GM18951 (cell line): Measurements from ENCODE around the gene GRAP2.

ENCODE experiments used
- POLR2A ChIP-seq: IDR thresholded peaks from 4 replicates; pipeline ENCODE4 v1.6.1; 2011; ENCODE audit warnings: mild to moderate bottlenecking; ENCODE audit not compliant: insufficient read length, insufficient read depth; ENCODE audit errors: extremely low read depth
- in situ Hi-C: fragments of 300-500 bp; cut with MboI; formaldehyde crosslinking; loops from one replicate; pipeline ENCODE4 v1.12.0; 2022; ENCODE audit warnings: low sequenced_read_pairs, mixed read lengths, inconsistent platforms; ENCODE audit not compliant: unreplicated experiment

The GRAP2 gene

DNA sequence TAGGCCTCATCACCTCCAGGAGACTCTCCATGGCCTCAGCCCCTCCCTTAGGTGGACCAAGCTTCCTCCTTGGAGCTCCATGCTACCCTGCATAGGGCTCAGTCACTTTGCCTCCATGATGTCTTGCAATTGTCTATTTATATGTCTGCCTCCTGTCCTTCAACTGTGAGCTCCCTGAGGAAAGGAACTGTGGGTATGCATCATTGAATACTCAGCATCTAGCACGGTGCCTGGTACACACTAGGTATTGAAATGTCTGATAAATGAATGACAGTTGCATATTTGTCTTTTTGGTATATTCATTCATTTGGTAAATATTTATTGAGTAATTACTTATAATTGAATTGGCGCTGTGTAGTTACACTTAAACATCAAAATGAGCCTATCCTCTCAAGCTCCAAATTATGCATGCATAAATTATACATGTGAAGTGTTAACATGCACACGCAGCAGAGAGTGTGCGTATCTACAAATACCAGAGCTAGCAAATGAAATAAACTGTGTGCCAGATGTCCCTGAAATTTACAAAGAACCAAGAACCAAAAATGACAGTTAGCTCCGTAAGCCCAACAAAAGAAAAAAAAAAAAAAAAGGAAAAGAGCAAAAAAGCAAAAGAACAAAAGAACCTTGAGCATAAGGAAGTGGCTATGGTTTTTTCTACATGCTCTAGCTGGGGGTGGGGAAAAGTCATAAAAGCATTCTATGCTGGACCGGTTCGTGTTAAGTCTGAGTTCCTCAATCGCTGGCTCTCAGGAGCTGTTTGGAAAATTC lies 25.2 kb downstream of the GRAP2 start:
- no peak for TF ChIP-seq POLR2A
- in situ Hi-C loops, result no loop called here

DNA sequence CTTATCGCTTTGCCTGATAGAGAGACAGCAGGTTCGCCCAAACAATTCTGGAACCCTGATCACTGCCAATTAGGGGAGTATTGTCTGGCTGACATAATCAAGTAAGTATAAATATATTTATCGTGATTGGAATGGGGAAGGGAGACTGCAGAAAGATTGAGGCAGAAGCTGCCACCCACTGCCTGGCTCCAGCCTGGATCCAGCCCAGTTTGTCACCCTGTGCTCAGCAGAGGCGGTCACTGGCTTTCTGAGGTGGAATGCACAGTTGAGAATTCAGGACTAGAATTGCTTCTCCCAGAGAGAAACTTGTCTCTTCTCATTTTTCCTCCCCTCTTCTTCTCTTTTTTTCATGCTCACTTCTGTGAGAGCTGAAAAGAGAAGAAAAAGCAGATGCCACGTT lies 25.9 kb downstream of the GRAP2 start:
- in situ Hi-C loops, result no loop called here
- TF ChIP-seq POLR2A, result no peak

DNA sequence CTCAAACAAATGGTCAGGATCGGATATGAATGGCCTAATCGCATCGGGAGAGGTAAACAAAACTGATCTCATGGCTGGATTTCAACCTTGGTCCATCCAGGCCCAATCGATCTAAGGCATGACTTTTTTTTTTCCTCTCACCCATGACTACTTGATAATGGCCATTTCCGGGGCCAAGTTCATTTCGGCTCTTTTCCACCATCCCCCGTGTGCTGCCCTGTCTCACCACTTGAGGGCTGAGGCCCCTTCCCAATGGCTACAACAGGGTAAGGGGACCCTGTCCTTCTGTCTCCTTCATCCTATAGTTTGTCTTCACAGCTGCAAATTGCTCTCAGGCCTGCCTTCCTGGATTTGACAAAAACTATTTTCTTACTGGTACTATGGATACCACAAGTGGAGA lies 26.7 kb downstream of the GRAP2 start:
- in situ Hi-C loops, result no loop called here
- TF ChIP-seq POLR2A, result no peak

DNA sequence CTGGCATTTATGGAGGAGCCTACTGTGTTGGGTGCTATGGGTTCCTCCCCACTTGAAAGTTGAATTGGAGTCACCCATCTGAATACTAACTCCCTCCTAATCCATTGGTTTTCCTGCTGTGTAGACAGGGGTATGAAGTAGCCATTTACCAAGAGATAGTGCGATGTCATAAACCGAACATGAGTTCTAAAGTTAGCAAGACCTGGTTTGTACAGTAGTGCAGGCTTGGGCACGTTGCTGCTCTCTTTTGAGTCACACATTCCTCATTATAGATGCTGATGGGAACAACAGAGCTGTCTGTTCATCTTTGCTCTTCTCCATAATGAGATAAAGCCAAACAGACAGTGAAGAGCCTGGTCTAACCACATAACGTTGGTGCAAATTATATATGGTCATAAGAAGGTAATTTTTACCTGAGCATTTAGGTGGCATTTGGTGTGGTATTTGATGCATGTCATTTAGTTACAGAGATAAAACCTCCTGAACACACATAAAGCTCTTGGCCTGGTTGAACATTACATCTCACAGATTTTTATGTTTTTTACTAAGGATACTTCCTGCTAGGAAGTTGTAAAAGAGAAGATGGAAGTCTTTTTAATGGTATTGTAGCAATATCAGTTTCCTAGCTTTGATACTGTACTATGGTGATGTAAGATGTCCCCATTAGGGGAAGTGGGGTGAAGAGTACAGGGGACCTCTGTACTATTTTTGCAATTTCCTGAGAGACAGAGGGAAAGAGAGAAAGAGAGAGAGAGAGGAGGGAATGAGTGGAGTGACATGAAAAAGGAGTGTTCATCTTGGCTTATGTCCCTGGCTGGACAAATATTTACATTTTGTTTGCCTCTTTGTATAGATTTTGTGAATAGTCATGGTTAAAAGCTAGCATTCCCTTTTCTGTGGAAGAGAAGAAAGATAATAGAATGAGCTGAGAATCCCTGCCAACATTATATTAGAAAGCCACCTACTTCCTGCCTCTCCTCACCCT lies 27.9 kb downstream of the GRAP2 start:
- in situ Hi-C loops, result no loop called here
- TF ChIP-seq POLR2A, result no peak

DNA sequence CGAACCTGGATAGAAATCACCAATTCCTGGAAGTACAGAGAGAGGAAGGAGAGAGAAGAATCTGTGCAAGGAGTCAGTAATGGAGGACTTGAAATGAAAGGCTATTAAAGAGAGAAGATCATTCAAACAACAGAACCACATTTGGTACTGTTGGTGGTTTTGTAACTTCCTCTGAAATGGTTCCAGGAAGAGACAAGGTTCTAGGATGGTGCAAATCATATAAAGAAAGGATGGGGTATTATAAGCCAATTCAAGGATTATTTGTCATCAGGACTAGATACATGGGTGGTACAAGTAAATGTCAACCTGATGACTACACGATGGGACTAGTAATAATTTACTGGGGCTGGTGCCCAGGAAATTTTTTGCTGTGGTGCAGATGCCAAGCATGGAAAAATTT lies 30.4 kb downstream of the GRAP2 start:
- in situ Hi-C loops, result no loop called here
- no peak for TF ChIP-seq POLR2A

DNA sequence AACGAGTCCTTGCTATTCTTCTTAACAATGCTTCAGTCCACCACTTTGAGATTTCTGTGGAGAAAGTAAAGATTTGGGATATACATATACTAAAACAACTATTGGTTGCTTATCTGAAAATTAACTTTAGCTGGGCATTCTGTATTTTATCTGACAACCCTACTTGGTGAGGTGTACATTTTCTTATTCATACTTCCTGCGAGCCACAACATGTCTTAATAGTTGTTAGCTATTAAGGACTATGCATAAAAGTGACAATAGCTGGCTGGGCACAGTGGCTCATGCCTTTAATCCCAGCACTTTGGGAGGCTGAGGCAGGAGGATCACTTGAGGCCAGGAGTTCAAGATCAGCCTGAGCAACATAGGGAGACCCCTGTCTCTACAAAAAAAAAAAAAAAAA lies 31.3 kb downstream of the GRAP2 start:
- no peak for TF ChIP-seq POLR2A
- in situ Hi-C loops, result no loop called here

DNA sequence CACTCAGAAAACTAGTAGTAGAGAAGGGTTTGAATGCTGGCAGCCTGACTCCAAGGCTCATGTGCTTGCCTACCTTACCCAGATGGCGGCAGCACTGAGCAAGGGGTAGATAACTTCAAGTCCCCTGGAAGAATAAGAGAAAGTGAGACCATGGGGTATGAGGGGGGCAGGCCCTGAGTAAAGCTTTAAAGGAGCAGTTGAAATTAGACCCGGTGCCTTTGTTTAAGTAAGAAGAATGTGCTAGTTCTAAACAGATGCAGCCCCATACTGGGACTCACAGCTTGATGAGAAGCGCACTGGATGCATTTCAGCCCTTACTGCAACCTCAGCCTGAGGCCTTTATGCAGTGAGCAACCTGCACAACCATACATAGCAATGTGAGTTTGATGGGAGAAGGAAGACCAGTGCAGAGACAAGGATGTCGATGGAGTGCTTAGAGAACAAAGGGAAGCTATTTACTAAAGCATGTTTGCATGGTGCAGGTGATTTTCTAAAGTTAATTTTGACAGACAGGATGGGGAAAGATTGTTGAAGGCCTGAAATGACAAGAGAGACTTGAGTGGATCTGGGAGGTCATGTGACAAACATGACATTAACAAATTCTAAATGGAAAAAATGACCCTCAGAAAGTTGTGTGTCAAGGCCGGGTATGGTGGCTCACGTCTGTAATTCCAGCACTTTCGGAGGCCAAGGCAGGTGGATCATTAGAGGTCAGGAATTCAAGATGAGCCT lies 32.2 kb downstream of the GRAP2 start:
- TF ChIP-seq POLR2A, result no peak
- in situ Hi-C loops, result no loop called here

DNA sequence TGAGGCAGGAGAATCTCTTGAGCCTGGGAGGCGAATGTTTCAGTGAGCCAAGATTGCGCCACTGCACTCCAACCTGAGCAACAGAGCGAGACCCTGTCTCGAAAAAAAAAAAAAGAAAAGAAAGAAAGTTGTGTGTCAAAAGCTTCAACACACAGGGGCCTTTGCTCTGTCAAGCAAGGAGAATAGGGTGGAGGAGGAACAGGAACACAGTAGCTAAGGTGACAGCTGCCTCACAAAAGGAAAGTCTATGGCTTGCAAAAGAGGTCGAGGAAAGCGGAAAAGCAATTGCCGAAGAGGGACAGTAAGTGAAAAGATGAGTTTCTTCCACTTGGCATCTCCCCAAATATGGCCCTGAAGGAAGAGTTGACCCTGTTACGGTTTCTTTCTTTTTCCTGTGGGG lies 32.9 kb downstream of the GRAP2 start:
- no peak for TF ChIP-seq POLR2A

DNA sequence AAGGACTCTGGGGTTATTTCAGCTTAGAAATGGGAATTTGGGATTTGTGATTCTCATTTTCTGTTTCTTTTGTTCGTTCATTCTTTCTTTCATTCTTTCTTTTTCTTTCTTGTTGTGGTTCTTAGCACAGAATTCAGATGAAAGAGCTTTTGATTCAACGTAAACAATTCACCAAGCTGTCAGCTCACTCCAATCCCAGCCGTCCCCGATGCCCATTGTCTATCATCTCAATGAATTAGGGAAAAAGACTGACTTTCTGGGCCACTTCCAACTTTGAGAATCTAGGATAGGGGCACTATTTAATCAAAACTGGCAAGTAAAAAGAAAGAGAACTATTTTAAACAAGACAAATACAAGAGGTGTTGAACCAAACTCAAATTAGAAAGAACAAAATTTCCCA lies 34.2 kb downstream of the GRAP2 start:
- no peak for TF ChIP-seq POLR2A
- in situ Hi-C loops, result no loop called here

More for the DNA sequence above, 32.9 kb downstream of the GRAP2 start:
- in situ Hi-C loops, result no loop called here

DNA sequence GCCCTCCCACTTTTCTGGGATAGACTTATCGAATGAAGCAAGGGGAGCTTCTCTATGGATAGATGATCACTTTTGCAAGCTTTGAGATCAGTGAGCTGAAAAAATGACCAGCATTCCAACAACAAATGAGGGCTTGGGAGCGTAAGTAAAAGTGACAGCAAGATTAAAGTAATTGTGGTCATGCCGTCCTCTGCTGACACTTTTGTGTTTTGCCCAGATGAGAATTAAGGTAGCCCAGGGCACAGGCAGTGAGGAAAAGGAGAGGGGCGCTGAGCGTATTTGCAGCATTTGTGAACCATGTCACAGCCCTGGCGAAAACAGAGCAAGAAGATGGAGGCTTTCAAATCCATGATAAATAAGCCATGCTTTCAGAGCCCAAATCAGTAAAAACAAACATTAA lies 34.7 kb downstream of the GRAP2 start:
- in situ Hi-C loops, result no loop called here
- no peak for TF ChIP-seq POLR2A

DNA sequence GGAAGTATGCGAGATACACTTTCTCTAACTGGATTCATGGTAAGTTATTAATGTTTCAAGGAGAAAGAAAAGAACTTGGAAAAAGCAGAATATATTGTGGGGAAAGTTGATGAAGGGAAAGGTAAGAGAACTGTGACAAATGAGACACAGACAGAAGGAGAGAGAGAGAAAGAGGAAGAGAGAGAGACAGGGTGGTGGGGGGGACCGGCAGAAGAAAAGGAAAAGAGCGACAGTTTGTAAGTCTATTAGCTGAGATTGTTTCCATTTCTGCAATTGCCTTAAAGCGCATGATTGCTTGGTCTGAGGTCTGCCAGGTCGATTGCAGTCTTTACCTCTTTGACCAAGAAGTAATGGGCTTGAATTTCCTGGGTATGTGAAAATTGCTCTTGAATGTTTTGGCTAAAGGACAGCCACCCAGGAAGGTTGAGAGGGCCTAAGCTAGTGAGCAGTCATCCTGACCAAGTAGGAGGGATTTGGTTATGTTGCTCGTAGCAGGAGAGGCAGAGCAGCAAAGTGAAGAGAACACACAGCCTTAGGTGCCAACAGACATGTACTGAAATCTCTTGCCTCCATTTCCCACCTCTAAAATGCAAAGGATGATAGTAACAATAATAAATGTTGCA lies 35.8 kb downstream of the GRAP2 start:
- in situ Hi-C loops, result no loop called here
- TF ChIP-seq POLR2A, result no peak

DNA sequence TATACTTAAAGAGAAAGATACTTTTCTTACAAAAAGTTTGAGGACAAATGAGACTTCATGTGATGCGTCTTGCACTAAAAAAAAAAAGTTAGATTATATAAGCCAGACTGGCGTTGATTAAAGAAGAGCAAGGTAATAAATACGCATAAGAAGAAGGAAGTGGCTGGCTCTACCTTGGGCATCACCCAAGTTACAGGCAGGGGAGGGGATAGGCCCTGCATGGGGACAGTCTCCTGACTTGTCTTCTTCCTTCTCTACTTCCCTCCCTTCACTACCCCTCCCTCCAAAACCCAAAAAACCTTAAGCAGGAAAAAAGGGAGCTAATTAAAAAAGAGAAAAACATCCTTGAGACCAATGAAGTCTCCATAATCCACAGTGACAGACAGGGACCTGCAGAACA lies 37.0 kb downstream of the GRAP2 start:
- in situ Hi-C loops, result no loop called here
- no peak for TF ChIP-seq POLR2A
